Retinal pigment epithelial cell (primary cell): ENCODE results near the gene PPM1B.

Experiments
- DNase-seq: peaks from one replicate; pipeline ENCODE4 v3.0.0-alpha.2; 2010; ENCODE audit warnings: low read depth
- H3K4me3 ChIP-seq: 2 replicates; pipeline ENCODE4 v1.5.1; 2011; ENCODE audit warnings: mild to moderate bottlenecking, low read length, control low read depth, moderate library complexity
- TF ChIP-seq, protein P1 (sequence below): conservative IDR thresholded peaks from 2 replicates; pipeline ENCODE4 v1.5.1; 2011; ENCODE audit warnings: low read depth, low read length, control low read depth, inconsistent platforms

The PPM1B gene

GRCh38 chr2:44168681-44169154 is at the start of gene PPM1B:
Gene PPM1B (plus strand): TSS chr2:44168875. CDS start chr2:44201200, 32,325 bp downstream.
- DNase-seq = no peak

GRCh38 chr2:44119878-44120277 is 48.8 kb upstream of the PPM1B start:
- H3K4me3 ChIP-seq = no peak overlapping the region
- DNase-seq = no peak
- TF ChIP-seq, protein P1, sequence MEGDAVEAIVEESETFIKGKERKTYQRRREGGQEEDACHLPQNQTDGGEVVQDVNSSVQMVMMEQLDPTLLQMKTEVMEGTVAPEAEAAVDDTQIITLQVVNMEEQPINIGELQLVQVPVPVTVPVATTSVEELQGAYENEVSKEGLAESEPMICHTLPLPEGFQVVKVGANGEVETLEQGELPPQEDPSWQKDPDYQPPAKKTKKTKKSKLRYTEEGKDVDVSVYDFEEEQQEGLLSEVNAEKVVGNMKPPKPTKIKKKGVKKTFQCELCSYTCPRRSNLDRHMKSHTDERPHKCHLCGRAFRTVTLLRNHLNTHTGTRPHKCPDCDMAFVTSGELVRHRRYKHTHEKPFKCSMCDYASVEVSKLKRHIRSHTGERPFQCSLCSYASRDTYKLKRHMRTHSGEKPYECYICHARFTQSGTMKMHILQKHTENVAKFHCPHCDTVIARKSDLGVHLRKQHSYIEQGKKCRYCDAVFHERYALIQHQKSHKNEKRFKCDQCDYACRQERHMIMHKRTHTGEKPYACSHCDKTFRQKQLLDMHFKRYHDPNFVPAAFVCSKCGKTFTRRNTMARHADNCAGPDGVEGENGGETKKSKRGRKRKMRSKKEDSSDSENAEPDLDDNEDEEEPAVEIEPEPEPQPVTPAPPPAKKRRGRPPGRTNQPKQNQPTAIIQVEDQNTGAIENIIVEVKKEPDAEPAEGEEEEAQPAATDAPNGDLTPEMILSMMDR = no peak

More at GRCh38 chr2:44168681-44169154, at the start of gene PPM1B:
- TF ChIP-seq, protein P1 = no peak
- H3K4me3 ChIP-seq = peak within 1 kb of the TSS; percentile 83

DNA sequence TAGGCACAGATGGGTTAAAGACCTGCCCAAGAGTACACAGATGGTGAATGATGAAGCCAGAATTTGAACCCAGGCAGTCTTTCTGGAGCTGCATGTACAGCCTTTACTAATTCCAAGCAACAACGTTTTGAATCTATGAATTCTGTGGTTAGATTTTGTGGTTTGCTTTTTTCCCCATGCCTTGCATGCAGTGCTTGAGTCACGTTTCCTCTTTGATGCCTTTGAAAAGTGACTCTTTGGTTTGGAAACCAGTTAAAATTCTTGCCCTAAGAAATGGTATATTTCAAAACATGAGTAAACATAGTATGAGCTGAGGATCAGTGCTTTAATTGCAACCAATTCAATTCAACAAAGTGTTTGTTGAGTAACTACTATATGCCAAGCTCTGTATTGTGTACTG is 48.2 kb upstream of the PPM1B start:
- no peak for DNase-seq
- TF ChIP-seq, protein P1 = no peak
- H3K4me3 ChIP-seq = no peak overlapping the region

DNA sequence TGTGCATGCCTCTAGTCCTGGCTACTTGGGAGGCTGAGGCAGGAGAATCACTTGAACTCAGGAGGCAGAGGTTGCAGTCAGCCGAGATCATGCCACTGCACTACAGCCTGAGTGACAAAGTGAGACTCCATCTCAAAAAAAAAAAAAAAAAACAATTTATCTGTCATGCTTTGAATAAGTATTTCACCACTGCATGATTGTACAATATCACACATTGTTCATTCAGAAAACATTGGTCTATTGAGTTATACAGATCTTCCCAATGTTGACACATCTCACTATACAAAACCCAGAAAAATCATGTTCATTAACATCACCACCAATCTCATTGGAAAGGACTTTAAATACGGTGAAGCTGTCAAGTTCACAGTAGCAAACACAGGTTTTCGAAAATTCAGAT is 46.8 kb upstream of the PPM1B start:
- no peak for DNase-seq
- TF ChIP-seq, protein P1 = no peak
- no peak overlapping the region for H3K4me3 ChIP-seq

DNA sequence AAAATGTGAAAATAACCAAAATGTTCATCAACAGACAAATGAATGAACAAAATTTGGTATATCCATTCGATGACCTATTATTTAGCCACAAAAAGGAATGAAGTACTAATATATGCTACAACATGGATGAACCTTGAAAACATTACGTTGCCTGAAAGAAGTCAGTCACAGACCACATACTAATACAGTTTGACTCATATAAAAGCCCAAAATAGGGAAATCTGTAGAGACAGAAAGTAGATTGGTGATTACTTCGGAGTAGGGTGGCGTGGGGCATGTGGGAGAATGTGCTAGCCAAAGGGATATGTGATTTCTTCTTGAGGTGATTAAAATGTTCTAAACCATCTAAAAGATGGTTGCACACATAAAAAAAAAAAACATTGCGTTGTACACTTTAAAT is 44.2 kb upstream of the PPM1B start:
- TF ChIP-seq, protein P1 = no peak
- no peak overlapping the region for H3K4me3 ChIP-seq
- DNase-seq = no peak

- TF ChIP-seq, protein P1 = no peak
- no peak overlapping the region for H3K4me3 ChIP-seq
- no peak for DNase-seq
Measured at GRCh38 chr2:44126106-44126797, 42.4 kb upstream of the PPM1B start.

DNA sequence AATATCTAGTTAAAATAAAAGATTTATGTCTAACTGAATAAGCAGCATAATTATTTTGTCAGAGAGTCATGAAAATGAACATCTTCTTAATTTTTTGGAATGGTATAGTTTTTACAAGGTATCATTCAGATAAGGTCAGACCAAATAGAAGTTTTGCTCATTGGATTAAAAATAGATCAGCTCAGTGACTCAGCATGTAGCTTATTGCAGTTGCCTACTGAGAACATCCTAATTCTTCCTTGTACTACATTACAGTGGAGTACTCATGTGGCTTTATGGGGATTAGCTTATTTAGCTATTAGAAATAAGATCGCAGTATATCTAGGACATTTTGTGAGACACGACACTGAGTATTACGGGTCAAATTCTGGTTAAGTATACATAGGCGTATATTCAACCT is 38.2 kb upstream of the PPM1B start:
- DNase-seq = peak; percentile 79
- TF ChIP-seq, protein P1 = no peak
- H3K4me3 ChIP-seq = no peak overlapping the region
